ENCODE data around the gene ADAMTSL2. TPM values are rescaled to one million over a fixed set of nuclear protein-coding genes. Genes with fewer than 3 reads are reported as not detected.

ADAMTSL2 gene
- total RNA-seq, 1 donor from 2014 or later = 10.1 TPM

- no peaks in the 10 kb centered on the region for H3K4me1 ChIP-seq
- intact Hi-C loops (cut with DNase I) = no loop called here
- no peaks in the 10 kb centered on the region for H3K36me3 ChIP-seq
- H3K9me3 ChIP-seq = no peaks in the 10 kb centered on the region
- DNase-seq (no peak), ATAC-seq (no peak)
- TF ChIP-seq, protein P1, sequence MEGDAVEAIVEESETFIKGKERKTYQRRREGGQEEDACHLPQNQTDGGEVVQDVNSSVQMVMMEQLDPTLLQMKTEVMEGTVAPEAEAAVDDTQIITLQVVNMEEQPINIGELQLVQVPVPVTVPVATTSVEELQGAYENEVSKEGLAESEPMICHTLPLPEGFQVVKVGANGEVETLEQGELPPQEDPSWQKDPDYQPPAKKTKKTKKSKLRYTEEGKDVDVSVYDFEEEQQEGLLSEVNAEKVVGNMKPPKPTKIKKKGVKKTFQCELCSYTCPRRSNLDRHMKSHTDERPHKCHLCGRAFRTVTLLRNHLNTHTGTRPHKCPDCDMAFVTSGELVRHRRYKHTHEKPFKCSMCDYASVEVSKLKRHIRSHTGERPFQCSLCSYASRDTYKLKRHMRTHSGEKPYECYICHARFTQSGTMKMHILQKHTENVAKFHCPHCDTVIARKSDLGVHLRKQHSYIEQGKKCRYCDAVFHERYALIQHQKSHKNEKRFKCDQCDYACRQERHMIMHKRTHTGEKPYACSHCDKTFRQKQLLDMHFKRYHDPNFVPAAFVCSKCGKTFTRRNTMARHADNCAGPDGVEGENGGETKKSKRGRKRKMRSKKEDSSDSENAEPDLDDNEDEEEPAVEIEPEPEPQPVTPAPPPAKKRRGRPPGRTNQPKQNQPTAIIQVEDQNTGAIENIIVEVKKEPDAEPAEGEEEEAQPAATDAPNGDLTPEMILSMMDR (IDR thresholded peaks at IDR 0.05) = no peak
- H3K27ac ChIP-seq = no peak overlapping the region
- no peak overlapping the region for H3K4me3 ChIP-seq
- H3K27me3 ChIP-seq (ENCODE audit: low read depth) = peaks cover 73% of the 10 kb centered on the region
Measured at GRCh38 chr9:133613432-133613831, 78.9 kb downstream of the ADAMTSL2 start.

DNA sequence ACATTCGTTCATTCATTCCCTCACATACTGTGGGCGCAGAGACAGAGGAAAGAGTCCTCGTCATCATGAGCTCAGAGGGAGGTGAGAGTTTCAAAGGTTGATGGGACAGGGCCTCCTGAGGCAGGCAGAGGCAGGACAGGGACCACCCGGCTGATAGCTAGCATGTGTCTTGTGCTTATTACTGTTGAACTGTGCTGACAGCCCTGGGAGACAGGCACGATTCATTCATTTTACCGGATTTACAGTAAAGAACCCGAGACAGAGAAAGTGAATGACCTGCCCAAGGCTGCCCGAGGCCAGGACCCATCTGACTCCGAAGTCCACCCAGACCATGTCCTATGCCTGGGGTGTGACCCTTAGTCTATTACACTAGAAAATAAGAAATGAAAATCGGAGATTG is 79.6 kb downstream of the ADAMTSL2 start:
- H3K36me3 ChIP-seq = no peaks in the 10 kb centered on the region
- DNase-seq = no peak
- peaks cover 67% of the 10 kb centered on the region for H3K27me3 ChIP-seq (ENCODE audit: low read depth)
- TF ChIP-seq, protein P1 (IDR thresholded peaks at IDR 0.05) = no peak
- no peak for ATAC-seq
- no peaks in the 10 kb centered on the region for H3K4me1 ChIP-seq
- no peaks in the 10 kb centered on the region for H3K9me3 ChIP-seq
- H3K27ac ChIP-seq = no peak overlapping the region
- no peak overlapping the region for H3K4me3 ChIP-seq
- intact Hi-C loops (cut with DNase I) = no loop called here

- Histone ChIP-seq H3K27me3 (ENCODE audit: low read depth) (peaks cover 62% of the 10 kb centered on the region), H3K27ac (no peak overlapping the region), H3K4me3 (no peak overlapping the region), H3K9me3 (no peaks in the 10 kb centered on the region), H3K4me1 (peaks cover 2% of the 10 kb centered on the region), H3K36me3 (no peaks in the 10 kb centered on the region)
- no peak for ATAC-seq
- intact Hi-C loops (cut with DNase I) = no loop called here
- no peak for DNase-seq
- TF ChIP-seq, protein P1 (IDR thresholded peaks at IDR 0.05) = no peak
Measured at GRCh38 chr9:133614678-133615077, 80.2 kb downstream of the ADAMTSL2 start.

DNA sequence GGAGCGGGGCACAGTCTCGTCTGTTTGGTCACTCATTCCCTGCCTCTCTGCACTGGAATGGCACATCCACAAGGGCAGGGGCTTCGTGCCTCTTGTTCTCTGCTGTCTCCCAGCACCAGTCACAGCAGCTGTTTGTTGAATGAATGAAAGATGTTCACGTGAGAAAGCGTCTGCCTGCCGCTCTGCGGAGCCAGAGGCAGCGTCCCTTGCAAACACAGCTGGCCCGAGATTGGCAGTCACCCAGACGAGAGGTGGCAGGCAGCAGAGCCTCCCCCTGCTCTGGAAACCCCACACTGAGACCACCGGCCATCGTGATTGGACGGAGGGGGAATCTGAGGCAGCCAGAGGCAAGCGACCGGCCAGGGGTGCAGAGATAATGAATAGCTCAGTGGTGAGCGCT is 80.7 kb downstream of the ADAMTSL2 start:
- no peak overlapping the region for H3K27ac ChIP-seq
- TF ChIP-seq, protein P1 (IDR thresholded peaks at IDR 0.05) = no peak
- H3K9me3 ChIP-seq = no peaks in the 10 kb centered on the region
- H3K36me3 ChIP-seq = no peaks in the 10 kb centered on the region
- intact Hi-C loops (cut with DNase I) = no loop called here
- DNase-seq (no peak), ATAC-seq (no peak)
- no peak overlapping the region for H3K4me3 ChIP-seq
- H3K27me3 ChIP-seq (ENCODE audit: low read depth) = peaks cover 58% of the 10 kb centered on the region
- peaks cover 7% of the 10 kb centered on the region for H3K4me1 ChIP-seq

DNA sequence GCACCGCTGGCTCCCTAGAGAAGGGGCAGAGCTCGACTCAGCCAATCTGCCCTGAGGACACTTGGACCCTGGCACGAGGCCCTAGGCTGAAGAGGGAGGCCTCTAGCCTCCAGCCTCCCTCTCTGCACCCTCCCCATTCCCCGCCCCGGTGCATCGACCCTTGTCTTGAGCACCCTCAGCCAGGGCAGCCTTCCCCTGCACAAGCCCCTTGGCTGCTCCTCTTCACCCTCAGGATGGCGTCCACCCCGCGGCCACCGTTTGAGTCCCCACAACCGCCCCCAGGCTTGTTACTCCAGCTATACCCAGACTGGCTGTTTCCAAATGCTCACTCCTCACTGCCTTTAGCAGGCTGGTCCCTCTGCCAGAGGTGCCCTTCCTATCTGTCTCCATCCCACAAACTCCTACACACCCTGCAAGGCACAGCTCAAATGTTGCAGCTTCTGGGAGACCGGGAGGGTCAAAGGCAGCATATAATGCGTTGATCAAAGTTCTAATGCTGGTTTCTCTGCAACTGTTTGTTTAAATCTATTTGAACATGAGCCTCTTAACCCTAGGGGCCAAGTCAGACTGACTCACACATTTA is 81.2 kb downstream of the ADAMTSL2 start:
- intact Hi-C loops (cut with DNase I) = no loop called here
- Histone ChIP-seq H3K27ac (no peak overlapping the region), H3K9me3 (no peaks in the 10 kb centered on the region), H3K27me3 (ENCODE audit: low read depth) (peaks cover 53% of the 10 kb centered on the region), H3K4me3 (no peak overlapping the region), H3K36me3 (no peaks in the 10 kb centered on the region), H3K4me1 (peaks cover 7% of the 10 kb centered on the region)
- TF ChIP-seq, protein P1 (IDR thresholded peaks at IDR 0.05) = no peak
- ATAC-seq (no peak), DNase-seq (no peak)
